Measurements from ENCODE around the gene TCF12. TPM values are rescaled to one million over a fixed set of nuclear protein-coding genes. Genes with fewer than 3 reads are reported as not detected.

Gene TCF12
- total RNA-seq, 1 donor from 2014 or later: 93.0 TPM

- H3K27me3 ChIP-seq (ENCODE audit: low read depth): no peaks in the 10 kb centered on the region
- H3K27ac ChIP-seq: no peak overlapping the region
- no peak for ATAC-seq
- TF ChIP-seq, protein P1, sequence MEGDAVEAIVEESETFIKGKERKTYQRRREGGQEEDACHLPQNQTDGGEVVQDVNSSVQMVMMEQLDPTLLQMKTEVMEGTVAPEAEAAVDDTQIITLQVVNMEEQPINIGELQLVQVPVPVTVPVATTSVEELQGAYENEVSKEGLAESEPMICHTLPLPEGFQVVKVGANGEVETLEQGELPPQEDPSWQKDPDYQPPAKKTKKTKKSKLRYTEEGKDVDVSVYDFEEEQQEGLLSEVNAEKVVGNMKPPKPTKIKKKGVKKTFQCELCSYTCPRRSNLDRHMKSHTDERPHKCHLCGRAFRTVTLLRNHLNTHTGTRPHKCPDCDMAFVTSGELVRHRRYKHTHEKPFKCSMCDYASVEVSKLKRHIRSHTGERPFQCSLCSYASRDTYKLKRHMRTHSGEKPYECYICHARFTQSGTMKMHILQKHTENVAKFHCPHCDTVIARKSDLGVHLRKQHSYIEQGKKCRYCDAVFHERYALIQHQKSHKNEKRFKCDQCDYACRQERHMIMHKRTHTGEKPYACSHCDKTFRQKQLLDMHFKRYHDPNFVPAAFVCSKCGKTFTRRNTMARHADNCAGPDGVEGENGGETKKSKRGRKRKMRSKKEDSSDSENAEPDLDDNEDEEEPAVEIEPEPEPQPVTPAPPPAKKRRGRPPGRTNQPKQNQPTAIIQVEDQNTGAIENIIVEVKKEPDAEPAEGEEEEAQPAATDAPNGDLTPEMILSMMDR (IDR thresholded peaks at IDR 0.05): no peak
- peaks cover 8% of the 10 kb centered on the region for H3K4me1 ChIP-seq
- no peak for DNase-seq
- H3K4me3 ChIP-seq: no peak overlapping the region
- no peaks in the 10 kb centered on the region for H3K9me3 ChIP-seq
- H3K36me3 ChIP-seq: no peaks in the 10 kb centered on the region
- intact Hi-C loops (cut with DNase I): no loop called here
Measured at GRCh38 chr15:57297630-57298029, 379.2 kb downstream of the TCF12 start.

- H3K27ac ChIP-seq: no peak overlapping the region
- peaks cover 8% of the 10 kb centered on the region for H3K4me1 ChIP-seq
- no peaks in the 10 kb centered on the region for H3K27me3 ChIP-seq (ENCODE audit: low read depth)
- no peak for ATAC-seq
- intact Hi-C loops (cut with DNase I): no loop called here
- H3K36me3 ChIP-seq: no peaks in the 10 kb centered on the region
- TF ChIP-seq, protein P1 (IDR thresholded peaks at IDR 0.05): no peak
- no peak overlapping the region for H3K4me3 ChIP-seq
- H3K9me3 ChIP-seq: no peaks in the 10 kb centered on the region
- no peak for DNase-seq
Measured at GRCh38 chr15:57298204-57298603, 379.8 kb downstream of the TCF12 start.

GRCh38 chr15:57298843-57299550, 380.6 kb downstream of the TCF12 start:
- no peak for DNase-seq
- TF ChIP-seq, protein P1 (IDR thresholded peaks at IDR 0.05): no peak
- Histone ChIP-seq H3K36me3 (no peaks in the 10 kb centered on the region), H3K27me3 (ENCODE audit: low read depth) (no peaks in the 10 kb centered on the region), H3K27ac (no peak overlapping the region), H3K9me3 (no peaks in the 10 kb centered on the region), H3K4me3 (no peak overlapping the region), H3K4me1 (peaks cover 8% of the 10 kb centered on the region)
- peak in 1 of 2 donors; percentile 23 for ATAC-seq
- intact Hi-C loops (cut with DNase I): no loop called here

- Histone ChIP-seq H3K9me3 (no peaks in the 10 kb centered on the region), H3K4me3 (no peak overlapping the region), H3K27me3 (ENCODE audit: low read depth) (no peaks in the 10 kb centered on the region), H3K36me3 (no peaks in the 10 kb centered on the region), H3K27ac (no peak overlapping the region), H3K4me1 (peaks cover 14% of the 10 kb centered on the region)
- ATAC-seq (no peak), DNase-seq (no peak)
- TF ChIP-seq, protein P1 (IDR thresholded peaks at IDR 0.05): no peak
- intact Hi-C loops (cut with DNase I): no loop called here
Measured at GRCh38 chr15:57301307-57301706, 382.9 kb downstream of the TCF12 start.

DNA sequence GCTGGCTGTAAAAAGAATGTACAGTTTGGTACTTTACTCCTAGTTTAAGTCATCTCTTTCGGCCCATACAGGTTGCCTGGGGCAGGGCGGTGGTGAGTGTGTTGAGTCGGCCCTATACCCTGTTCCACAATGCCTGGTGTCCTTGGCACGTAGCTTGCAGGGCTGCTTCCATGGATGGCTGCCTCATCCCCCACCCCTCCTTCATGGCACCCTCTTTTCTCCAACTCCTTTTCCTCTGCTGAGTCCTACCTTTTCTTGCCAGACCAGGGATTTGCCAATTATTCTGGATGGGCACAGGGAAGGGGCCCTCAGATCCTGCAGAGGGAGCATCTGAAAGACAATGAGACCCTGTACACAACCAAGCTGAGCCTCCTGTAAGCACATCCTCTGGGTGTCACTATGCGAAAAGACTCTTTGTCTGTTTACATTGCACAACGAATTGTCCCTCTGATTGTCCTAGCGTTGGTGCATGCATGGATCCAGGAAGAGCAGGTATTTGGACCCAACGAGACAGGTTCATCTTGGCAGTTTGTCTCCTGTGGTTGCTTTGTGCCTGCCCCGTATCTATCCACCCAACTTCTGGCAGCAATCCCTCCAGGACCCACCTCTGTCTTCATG, 384.3 kb downstream of the TCF12 start:
- Histone ChIP-seq H3K27ac (no peak overlapping the region), H3K36me3 (no peaks in the 10 kb centered on the region), H3K4me1 (peaks cover 25% of the 10 kb centered on the region), H3K27me3 (ENCODE audit: low read depth) (no peaks in the 10 kb centered on the region), H3K4me3 (no peak overlapping the region), H3K9me3 (no peaks in the 10 kb centered on the region)
- no peak for DNase-seq
- intact Hi-C loops (cut with DNase I): no loop called here
- ATAC-seq: no peak
- TF ChIP-seq, protein P1 (IDR thresholded peaks at IDR 0.05): no peak
